Fibroblast of villous mesenchyme (primary cell): Measurements from ENCODE around the gene CDH23. TPM values are rescaled to one million over a fixed set of nuclear protein-coding genes. Genes with fewer than 3 reads are reported as not detected.

Experiments used
- DNase-seq: peaks from one replicate; pipeline ENCODE4 v3.0.0-alpha.2; 2010; ENCODE audit warnings: low read depth
- H3K4me3 ChIP-seq: 2 replicates; pipeline ENCODE4 v1.5.1; 2011; ENCODE audit warnings: low read depth, mild to moderate bottlenecking, low read length
- CTCF ChIP-seq: IDR thresholded peaks from 2 replicates; pipeline ENCODE4 v1.5.1; 2012; ENCODE audit warnings: low read depth, mild to moderate bottlenecking, low read length; ENCODE audit not compliant: insufficient read depth
- total RNA-seq: library from RNA; depleted of rRNA; stranded (reverse); fragments of >200 nt; gene quantifications from 2 replicates; pipeline ENCODE4 v1.2.3, GENCODE V29; 2012

CDH23 gene
- total RNA-seq, 1 donor = under 0.01 TPM

GRCh38 chr10:71623098-71623985 is 226.6 kb downstream of the CDH23 start:
- no peak overlapping the region for H3K4me3 ChIP-seq
- TF ChIP-seq CTCF = peak; percentile 20
- peak; percentile 14 for DNase-seq

DNA sequence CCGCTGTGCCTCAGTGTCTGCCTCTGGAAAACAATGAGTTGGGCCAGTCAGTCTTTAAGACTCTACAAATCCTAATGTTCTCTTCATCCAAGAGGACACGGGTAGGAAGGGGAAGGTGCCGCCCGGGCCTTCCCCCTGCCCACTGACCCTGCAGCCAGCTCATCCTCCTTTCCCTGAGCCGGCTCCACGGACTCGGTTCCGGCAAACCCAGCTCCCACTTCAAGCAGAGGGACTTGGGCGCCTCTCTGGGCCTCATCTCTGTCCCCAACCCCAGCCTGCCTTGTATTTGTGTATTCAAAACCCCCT is 227.2 kb downstream of the CDH23 start:
- no peak for TF ChIP-seq CTCF
- H3K4me3 ChIP-seq = no peak overlapping the region
- no peak for DNase-seq

DNA sequence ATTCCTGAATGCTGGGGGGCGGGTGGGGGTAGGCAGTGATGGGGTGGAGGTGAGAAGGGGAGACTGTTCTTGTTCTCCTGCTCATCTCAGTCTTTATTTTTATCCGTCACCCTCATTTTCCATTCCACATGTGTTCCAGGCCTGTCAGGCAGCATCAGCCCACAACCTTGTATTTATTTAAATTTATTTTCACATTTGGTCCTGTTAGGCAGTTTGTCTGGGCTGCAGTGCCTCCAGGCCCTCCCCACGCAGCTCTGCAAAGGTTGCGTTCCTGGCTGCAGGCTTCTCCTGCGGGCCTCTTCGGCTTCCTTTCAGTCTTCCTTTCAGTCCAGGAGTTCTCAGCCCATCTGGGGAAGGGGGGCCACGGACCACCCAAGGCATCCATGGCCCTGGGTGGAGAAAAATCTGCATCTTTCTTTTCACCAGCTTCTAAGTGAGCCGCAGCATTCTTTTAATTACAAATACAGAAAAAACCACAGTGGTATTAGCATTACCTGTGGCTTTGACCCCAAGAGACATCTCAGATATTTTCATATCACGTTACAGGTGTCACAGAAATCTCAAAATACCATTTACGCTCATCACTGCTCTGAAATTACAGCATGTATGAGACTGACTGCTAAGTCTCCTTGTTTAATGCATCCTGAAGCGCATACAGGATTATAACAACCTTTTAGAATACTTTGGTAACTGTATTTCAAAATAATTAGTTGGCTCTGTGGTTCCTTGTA is 228.9 kb downstream of the CDH23 start:
- no peak overlapping the region for H3K4me3 ChIP-seq
- no peak for DNase-seq
- no peak for TF ChIP-seq CTCF

- no peak overlapping the region for H3K4me3 ChIP-seq
- no peak for TF ChIP-seq CTCF
- no peak for DNase-seq
Observed at GRCh38 chr10:71627230-71627939, 230.7 kb downstream of the CDH23 start.

GRCh38 chr10:71627956-71628355 is 231.2 kb downstream of the CDH23 start:
- H3K4me3 ChIP-seq = no peak overlapping the region
- no peak for DNase-seq
- TF ChIP-seq CTCF = no peak

DNA sequence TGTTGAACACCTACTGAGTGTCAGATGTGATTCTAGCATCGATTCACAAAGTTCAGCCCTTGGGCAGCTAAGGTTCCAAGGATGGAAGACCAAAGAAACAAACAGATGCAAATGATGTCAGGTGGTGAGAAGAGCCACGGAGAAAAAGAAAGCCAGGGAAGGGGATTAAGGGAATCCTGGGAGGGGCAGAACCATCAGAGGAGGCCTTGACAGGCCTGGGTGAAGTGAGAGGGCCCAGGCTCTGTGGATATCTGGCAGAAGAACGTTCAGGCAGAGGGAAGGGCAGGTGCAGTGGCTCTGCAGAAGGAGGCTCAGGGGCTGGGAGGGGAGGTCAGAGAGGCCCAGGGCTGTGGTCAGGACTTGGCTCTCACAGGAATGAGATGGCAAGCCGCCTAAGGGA is 232.4 kb downstream of the CDH23 start:
- H3K4me3 ChIP-seq = no peak overlapping the region
- DNase-seq = no peak
- TF ChIP-seq CTCF = no peak
